MM.1S (cell line): ENCODE results near the gene UBTD1.

Source experiments
- DNase-seq: peaks from one replicate; pipeline ENCODE4 v3.0.0-alpha.2; 2015
- H2AFZ ChIP-seq: fragments of 300-600 bp; sonication (generic); 2 replicates; pipeline ENCODE4 v1.6.0; 2016; ENCODE audit warnings: antibody characterized with exemption, low read length
- H3F3A ChIP-seq: fragments of 300-600 bp; sonication (generic); 2 replicates; pipeline ENCODE4 v1.6.1; 2016; ENCODE audit warnings: mild to moderate bottlenecking, antibody characterized with exemption, low read length, moderate library complexity, mixed read lengths; ENCODE audit not compliant: insufficient read depth
- H3K27ac ChIP-seq: fragments of 300-600 bp; sonication (generic); 2 replicates; pipeline ENCODE4 v1.5.1; 2016; ENCODE audit warnings: mild to moderate bottlenecking, low read length
- H3K27me3 ChIP-seq: fragments of 300-600 bp; sonication (generic); replicated peaks from 2 replicates; pipeline ENCODE4 v1.6.0; 2016; ENCODE audit warnings: low read length; ENCODE audit not compliant: insufficient read depth
- H3K36me3 ChIP-seq: fragments of 300-600 bp; sonication (generic); replicated peaks from 2 replicates; pipeline ENCODE4 v1.6.1; 2016; ENCODE audit warnings: mild to moderate bottlenecking, low read length, mixed read lengths; ENCODE audit not compliant: insufficient read depth
- H3K4me1 ChIP-seq: fragments of 300-600 bp; sonication (generic); 2 replicates; pipeline ENCODE4 v1.6.1; 2016; ENCODE audit warnings: low read length, mixed read lengths
- H3K4me2 ChIP-seq: fragments of 300-600 bp; sonication (generic); 2 replicates; pipeline ENCODE4 v1.6.0; 2016; ENCODE audit warnings: low read depth, low read length
- H3K4me3 ChIP-seq: fragments of 300-600 bp; sonication (generic); 2 replicates; pipeline ENCODE4 v1.5.1; 2016; ENCODE audit warnings: low read length, mixed read lengths
- H3K79me2 ChIP-seq: fragments of 300-600 bp; sonication (generic); 2 replicates; pipeline ENCODE4 v1.6.1; 2016; ENCODE audit warnings: mixed run types, low read length, mixed read lengths
- H3K9ac ChIP-seq: fragments of 300-600 bp; sonication (generic); 2 replicates; pipeline ENCODE4 v1.6.1; 2016; ENCODE audit warnings: low read length, mixed read lengths
- H3K9me2 ChIP-seq: fragments of 300-600 bp; sonication (generic); replicated peaks from 2 replicates; pipeline ENCODE4 v1.6.1; 2016; ENCODE audit warnings: mild to moderate bottlenecking, low read length, mixed read lengths; ENCODE audit not compliant: insufficient read depth
- H3K9me3 ChIP-seq: fragments of 300-600 bp; sonication (generic); replicated peaks from 2 replicates; pipeline ENCODE4 v1.6.1; 2016; ENCODE audit warnings: mild to moderate bottlenecking, low read length, mixed read lengths; ENCODE audit not compliant: insufficient read depth
- H4K20me1 ChIP-seq: fragments of 300-600 bp; sonication (generic); 2 replicates; pipeline ENCODE4 v1.6.1; 2016; ENCODE audit warnings: mild to moderate bottlenecking, low read length, moderate library complexity, mixed read lengths; ENCODE audit not compliant: insufficient read depth
- CTCF ChIP-seq: fragments of 300-600 bp; sonication (generic); IDR thresholded peaks from 2 replicates; pipeline ENCODE4 v1.5.1; 2016; ENCODE audit warnings: antibody characterized with exemption, low read length, mixed read lengths
- EZH2 ChIP-seq: fragments of 300-600 bp; sonication (generic); optimal IDR thresholded peaks from 2 replicates; pipeline ENCODE3; 2017; ENCODE audit warnings: low read depth, mild to moderate bottlenecking, antibody characterized with exemption, low read length, mixed read lengths
- EZH2phosphoT487 ChIP-seq: fragments of 300-600 bp; sonication (generic); IDR thresholded peaks from 2 replicates; pipeline ENCODE4 v1.6.1; 2018; ENCODE audit warnings: antibody characterized with exemption, low read length

UBTD1 gene

GRCh38 chr10:97481071-97481470, 17.7 kb upstream of the UBTD1 start:
- Histone ChIP-seq H3K4me1 (0 out of 2 replicates have a peak, but pooled peaks cover 5% of the 10 kb centered on the region), H4K20me1 (no peaks in the 10 kb centered on the region; the same call in 1 of the 2 replicates), H3F3A (no peaks in the 10 kb centered on the region), H3K27me3 (no peaks in the 10 kb centered on the region), H3K9ac (no peak overlapping the region), H3K4me2 (no peak overlapping the region), H2AFZ (no peak overlapping the region), H3K79me2 (peaks cover 47% of the 10 kb centered on the region), H3K27ac (no peak overlapping the region), H3K9me2 (no peaks in the 10 kb centered on the region), H3K4me3 (no peak overlapping the region), H3K36me3 (peaks cover 10% of the 10 kb centered on the region), H3K9me3 (no peaks in the 10 kb centered on the region)
- TF ChIP-seq EZH2phosphoT487: no peak
- no peak for TF ChIP-seq CTCF
- TF ChIP-seq EZH2: no peak
- no peak for DNase-seq

GRCh38 chr10:97482381-97482780, 16.3 kb upstream of the UBTD1 start:
- Histone ChIP-seq H3K9me3 (no peaks in the 10 kb centered on the region), H3F3A (no peaks in the 10 kb centered on the region), H3K9ac (no peak overlapping the region), H3K9me2 (no peaks in the 10 kb centered on the region), H3K27ac (no peak overlapping the region), H3K4me3 (no peak overlapping the region), H3K36me3 (peaks cover under 1% of the 10 kb centered on the region), H2AFZ (no peak overlapping the region), H3K79me2 (peaks cover 53% of the 10 kb centered on the region), H3K4me1 (0 out of 2 replicates have a peak, but pooled peaks cover 5% of the 10 kb centered on the region), H3K4me2 (no peak overlapping the region), H4K20me1 (no peaks in the 10 kb centered on the region; the same call in 1 of the 2 replicates), H3K27me3 (no peaks in the 10 kb centered on the region)
- no peak for DNase-seq
- no peak for TF ChIP-seq EZH2phosphoT487
- TF ChIP-seq CTCF: no peak
- TF ChIP-seq EZH2: no peak

- Histone ChIP-seq H3K9me2 (no peaks in the 10 kb centered on the region), H3K27ac (no peak overlapping the region), H3K79me2 (peaks cover 62% of the 10 kb centered on the region), H3K4me1 (no peaks in the 10 kb centered on the region), H2AFZ (no peak overlapping the region), H3F3A (no peaks in the 10 kb centered on the region), H3K9me3 (no peaks in the 10 kb centered on the region), H4K20me1 (peaks cover 4% of the 10 kb centered on the region; the same call in 1 of the 2 replicates), H3K27me3 (no peaks in the 10 kb centered on the region), H3K4me3 (no peak overlapping the region), H3K4me2 (no peak overlapping the region), H3K9ac (no peak overlapping the region), H3K36me3 (no peaks in the 10 kb centered on the region)
- no peak for DNase-seq
- TF ChIP-seq CTCF: no peak
- no peak for TF ChIP-seq EZH2
- TF ChIP-seq EZH2phosphoT487: no peak
These were observed 15.2 kb upstream of the UBTD1 start for GRCh38 chr10:97483506-97483905.
